SK-N-SH (cell line): ENCODE results near the gene DCLK1.

Source experiments
- EP300 ChIP-seq, 2 experiments: IDR thresholded peaks; 2 replicates each; pipeline versions ENCODE4 v1.4.0 to v1.6.1; 2012; ENCODE audit warnings: borderline replicate concordance in 1 of 2, low read depth in 1 of 2, low read length in 1 of 2
- JUND ChIP-seq: IDR thresholded peaks from 2 replicates; pipeline ENCODE4 v1.4.0; 2012

DNA sequence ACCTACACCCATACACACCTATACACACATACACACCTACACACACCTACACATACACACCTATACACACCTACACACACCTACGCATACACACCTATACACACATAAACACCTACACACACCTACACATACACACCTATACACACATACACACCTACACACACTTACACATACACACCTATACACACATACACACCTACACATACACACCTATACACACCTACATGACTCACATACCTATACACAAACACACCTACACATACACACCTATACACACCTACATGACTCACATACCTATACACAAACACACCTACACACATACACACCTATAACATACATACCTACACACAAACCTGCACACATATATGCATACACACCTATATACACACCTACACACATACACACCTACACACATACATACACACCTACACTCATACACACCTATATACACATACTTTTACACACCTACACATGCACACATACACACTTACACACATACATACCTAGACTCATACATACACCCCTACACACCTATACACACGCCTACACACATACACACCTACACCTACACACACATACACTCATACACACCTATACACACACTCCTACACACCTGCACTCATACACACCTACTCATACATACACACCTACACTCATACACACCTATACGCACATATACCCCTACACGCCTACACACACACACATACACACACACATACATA, 368.0 kb downstream of the DCLK1 start:
- TF ChIP-seq JUND (no peak), EP300 (IDR thresholded peaks at IDR 0.05; ENCODE audit: borderline replicate concordance in 1 of 2, low read depth in 1 of 2, low read length in 1 of 2) (no peak)
